GM21381 (cell line): Measurements from ENCODE around the gene ODAD2.

ENCODE experiments used
- ATAC-seq: cut with Tn5 transposase; IDR thresholded peaks from one replicate; pipeline ENCODE4 v1.9.1; 2021; ENCODE audit warnings: mild to moderate bottlenecking, moderate library complexity; ENCODE audit not compliant: unreplicated experiment

The ODAD2 gene

GRCh38 chr10:27844223-27844622 is 154.7 kb downstream of the ODAD2 start:
- no peak for ATAC-seq

GRCh38 chr10:27838901-27839300 is 160.0 kb downstream of the ODAD2 start:
- ATAC-seq = no peak

DNA sequence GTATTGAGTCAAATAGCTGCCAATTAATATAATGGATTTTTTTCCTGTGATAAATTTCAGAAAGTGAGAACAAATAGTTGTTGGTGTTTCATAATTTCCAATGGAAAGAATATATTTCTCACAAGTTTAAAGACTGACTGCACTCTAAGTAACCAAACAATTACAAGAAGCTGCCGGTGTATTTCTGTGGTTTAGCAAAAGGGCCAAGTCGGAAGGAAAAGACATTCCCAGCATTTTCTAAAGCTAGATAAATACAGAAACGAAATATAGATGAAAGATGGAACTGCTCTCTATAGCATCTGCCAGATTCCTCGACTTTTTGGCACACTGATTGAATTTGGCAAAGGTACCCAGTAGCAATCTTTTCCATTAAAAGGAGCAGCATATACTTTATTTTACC is 160.5 kb downstream of the ODAD2 start:
- ATAC-seq = no peak

- no peak for ATAC-seq
These were observed 164.4 kb downstream of the ODAD2 start for GRCh38 chr10:27834476-27834875.

DNA sequence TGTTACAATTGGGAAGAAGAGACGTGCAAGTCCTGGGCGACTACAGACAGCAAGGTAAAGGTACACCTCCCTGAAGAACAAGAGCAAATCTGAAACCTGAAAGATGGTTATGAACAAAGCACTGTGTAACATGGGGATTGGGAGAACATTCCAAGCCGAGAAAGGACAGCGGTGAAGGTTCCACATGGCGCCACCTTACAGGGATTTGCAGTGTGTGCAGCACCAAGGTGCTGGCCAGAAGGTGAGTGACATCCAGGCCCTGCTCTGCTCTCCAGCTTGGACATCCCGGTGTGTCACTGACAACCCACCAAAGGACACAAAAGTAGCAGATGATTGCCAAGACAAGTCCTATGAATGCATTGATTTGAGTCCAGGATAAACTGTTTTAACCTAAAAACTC is 165.1 kb downstream of the ODAD2 start:
- ATAC-seq = no peak

GRCh38 chr10:27832826-27833225 is 166.1 kb downstream of the ODAD2 start:
- no peak for ATAC-seq

DNA sequence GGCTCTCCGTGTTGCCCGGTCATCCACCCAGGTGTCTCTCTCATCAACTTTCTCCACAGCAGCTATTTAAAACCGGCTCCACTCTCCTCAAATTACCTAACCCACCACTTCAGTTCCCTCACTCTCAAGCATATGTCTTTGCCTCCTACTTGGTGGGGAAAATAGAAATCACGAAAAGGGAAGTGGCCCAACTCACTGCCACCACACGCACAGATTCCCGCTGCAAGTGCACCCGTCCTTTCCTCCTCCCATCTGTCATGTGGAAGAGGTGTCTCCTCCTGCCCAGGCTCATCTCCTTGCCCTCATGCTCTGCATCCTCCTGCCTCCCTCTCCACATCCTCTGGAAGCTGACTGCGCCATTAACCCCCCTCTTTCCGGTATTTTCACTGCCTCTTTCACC is 172.5 kb downstream of the ODAD2 start:
- no peak for ATAC-seq

- ATAC-seq = no peak
These were observed 176.6 kb downstream of the ODAD2 start for GRCh38 chr10:27822301-27822700.

DNA sequence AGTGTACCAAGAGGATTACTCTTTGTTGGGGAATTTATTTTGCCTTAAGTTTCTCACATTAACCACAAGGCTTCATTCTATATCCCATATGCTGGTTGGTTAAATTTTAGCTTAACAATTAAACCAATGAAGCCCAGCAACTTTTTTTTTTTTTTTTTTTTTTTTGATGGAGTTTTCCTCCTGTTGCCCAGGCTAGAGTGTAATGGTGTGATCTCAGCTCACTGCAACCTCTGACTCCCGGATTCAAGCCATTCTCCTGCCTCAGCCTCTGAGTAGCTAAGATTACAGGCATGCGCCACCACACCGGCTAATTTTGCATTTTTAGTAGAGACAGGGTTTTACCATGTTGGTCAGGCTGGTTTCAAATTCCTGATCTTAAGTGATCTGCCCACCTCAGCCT is 178.2 kb downstream of the ODAD2 start:
- ATAC-seq = no peak

DNA sequence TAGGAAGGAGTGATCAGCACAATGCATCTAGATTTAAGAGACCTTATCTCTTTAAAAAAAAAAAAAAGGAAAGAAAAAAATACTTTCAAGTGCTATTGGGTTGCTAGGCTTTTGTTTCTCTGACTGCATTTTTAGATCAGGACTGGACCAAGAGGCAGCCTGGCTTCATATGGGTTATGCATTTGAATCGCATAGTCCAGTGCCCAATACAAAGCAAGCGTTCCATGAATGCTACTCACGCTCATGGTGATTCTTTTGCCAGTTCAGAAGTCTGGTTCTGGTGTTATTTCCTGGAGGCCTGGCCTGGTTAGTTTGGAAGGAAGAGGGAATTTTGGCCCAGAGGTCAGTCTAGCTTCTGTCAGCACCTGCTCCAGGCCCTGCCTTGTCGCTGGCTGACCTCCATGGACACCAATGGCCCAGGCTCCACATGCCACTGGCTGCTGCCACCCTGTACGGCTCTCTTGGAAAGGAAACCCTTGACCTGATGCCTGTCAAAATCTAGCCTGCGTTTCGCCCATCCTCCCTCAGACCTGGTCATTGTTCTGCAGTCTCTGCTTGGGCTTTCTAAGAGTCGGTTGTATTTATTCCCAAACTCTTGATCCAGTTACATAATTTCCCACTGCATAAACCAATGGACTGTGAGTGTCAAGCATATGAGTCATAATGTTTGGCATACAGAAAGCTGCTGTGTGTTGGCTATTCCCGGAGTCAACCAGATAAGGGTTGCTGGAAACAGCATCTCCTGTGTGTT is 178.9 kb downstream of the ODAD2 start:
- no peak for ATAC-seq

GRCh38 chr10:27816320-27816719 is 182.6 kb downstream of the ODAD2 start:
- ATAC-seq = no peak

DNA sequence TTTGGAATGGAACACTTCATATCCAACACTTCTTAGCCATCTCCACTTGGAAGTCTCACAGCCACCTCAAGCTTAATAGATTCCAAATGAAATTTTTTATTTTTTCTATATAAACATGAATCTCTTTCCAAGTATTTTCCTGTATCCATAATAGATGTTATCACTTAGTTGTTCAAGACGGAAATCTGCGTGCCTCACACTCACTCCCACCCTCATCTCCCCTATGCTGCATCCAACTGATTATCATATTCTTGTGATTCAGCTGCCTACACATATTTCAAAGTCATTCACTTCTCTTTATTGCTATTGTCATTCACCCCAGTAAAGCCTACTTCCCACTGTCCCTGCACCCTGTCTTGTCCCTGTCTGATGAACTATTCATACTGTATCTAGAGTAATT is 183.0 kb downstream of the ODAD2 start:
- no peak for ATAC-seq

DNA sequence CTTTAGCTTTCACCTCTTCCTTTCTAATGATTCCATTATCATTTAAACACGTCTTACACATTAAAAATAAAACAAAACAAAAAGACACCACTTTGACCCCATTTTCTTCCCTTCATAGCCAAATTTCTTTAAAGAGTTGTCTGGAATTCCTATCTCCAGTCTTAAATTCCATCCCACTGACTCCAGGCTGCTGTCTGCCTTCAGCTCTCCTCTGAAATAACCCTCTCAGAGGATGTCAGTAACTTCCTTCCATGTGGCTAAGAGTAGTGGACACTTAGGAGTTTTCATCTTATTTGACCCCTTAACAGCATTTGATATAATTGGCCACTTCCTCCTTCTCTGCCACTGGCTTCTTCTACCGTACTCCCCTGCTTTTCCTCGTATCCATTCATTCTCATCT is 183.6 kb downstream of the ODAD2 start:
- ATAC-seq = no peak

- ATAC-seq = no peak
These were observed 193.7 kb downstream of the ODAD2 start for GRCh38 chr10:27805180-27805579.

DNA sequence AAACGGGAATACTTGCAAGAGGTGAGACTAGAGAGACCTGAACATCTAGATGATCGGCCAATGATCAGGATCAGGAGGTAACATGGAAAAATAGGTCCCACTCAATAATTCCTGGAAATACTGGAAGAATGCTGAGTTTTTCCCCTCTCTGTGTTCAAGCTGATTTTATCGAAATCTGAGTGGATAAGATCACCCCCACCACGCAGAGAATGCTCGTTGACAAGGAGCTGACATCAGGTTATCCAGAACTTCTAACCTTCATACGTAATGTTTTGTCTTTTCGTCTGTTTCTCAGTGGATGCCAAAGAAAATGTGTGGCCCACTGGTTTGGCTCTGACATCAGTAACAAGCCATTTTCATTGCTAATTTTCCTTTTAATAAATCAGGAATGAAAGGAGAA is 194.7 kb downstream of the ODAD2 start:
- ATAC-seq = no peak

DNA sequence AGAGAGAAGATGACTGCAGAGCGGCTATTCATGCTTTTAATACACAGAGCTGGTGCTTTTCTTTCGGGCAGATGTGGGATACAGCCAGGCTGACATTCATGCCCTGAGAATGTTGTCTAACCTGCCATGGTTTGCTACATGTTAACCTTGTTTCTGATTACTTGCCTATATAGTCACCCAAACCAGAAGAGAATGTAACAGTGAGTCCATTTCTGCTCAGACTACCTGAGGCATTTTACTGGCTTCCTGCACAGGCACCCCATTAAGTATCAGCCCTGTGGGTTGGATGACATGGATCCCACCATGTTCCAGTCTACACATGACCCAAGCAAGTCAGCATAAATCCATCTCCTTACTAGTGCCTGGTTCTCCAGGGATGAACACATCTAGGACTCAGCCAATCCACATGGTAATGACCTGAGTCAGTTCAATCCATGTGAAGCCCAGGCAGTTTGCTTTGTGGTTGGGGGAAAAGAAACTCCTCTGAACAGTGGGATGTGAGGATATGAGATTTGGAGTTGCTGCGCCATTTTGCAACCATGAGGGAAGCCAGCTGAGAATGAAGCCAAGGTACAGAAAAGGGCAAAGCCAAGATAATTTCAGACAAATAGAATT is 197.6 kb downstream of the ODAD2 start:
- no peak for ATAC-seq

DNA sequence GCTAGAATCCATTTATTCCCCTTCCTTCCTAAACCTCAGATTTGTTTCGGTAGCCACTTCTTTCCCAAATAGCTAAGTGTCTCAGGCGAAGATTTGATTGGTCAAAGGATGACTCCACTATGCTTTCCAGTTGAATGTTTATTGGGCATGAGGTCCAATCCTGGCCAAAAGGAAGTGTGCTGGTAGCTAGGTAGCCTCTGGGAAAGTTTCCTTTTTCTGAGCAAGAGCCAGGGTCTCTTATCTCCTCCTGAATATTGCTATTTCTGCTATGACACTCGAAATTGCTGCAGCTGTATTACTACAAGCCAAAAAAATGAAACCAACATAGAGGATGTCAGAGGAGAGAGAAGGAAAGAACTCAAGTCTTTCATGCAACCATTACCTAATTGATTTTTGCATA is 199.8 kb downstream of the ODAD2 start:
- no peak for ATAC-seq

DNA sequence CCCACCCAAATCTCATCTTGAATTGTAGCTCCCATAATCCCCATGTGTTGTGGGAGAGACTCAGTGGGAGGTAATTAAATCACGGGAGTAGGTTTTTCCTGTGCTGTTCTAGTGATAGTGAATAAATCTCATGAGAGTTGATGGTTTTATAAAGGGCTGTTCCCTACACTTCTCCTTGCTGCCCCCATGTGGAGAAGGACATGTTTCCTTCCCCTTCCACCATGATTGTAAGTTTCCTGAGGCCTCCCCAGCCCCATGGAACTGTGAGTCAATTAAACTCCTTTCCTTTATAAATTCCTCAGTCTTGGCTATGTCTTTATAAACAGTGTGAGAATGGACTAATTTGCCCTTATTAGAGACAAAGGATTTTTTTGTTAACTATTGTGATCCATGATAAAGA is 204.7 kb downstream of the ODAD2 start:
- ATAC-seq = no peak

- no peak for ATAC-seq
These were observed 206.7 kb downstream of the ODAD2 start for GRCh38 chr10:27792216-27792615.

GRCh38 chr10:27784272-27784671 is 214.6 kb downstream of the ODAD2 start:
- ATAC-seq = no peak

DNA sequence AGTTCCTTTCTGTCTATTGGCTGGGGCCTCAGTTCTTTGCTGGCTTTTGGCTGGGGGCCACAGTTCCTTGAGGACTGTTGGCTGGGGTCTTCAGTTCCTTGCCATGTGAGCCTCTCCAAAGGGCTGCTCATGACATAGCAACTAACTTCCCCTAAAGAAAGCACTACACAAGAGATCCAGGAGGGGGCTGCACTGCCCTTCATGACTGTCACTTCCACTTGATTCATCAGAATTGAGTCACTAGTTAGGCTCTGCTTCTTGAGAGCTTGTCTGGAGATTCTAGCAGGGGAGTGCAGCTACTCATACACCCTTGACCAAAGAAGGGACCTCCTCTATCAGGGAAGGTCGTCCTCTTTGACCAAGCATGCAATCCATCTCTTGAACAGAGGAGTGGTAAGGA is 215.2 kb downstream of the ODAD2 start:
- ATAC-seq = no peak

DNA sequence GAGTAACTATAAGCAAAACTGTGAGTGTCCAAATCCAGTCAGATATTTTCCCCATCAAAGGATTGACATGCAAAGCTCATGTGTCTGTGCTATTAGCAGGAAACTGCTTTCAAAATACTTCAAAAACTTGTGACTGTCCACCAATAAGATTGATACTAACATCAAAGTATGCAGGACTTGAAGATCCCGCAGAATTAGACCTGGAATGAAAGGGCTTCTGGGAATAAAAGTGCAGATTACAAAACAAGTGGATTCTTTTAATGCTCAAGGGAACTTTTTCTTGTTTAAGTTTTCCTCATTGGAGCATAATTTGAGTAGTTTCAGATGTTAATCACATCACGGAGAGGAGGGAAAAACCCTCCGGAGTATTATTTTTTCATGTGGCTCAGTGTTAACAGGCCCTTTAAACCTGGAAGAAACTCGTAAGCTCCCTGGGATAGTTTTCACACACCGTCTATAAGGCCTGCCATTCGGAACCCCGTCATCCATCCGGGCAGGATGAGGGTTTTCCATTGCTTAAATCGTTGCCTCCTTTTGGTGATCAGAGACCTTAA is 219.3 kb downstream of the ODAD2 start:
- ATAC-seq = no peak

DNA sequence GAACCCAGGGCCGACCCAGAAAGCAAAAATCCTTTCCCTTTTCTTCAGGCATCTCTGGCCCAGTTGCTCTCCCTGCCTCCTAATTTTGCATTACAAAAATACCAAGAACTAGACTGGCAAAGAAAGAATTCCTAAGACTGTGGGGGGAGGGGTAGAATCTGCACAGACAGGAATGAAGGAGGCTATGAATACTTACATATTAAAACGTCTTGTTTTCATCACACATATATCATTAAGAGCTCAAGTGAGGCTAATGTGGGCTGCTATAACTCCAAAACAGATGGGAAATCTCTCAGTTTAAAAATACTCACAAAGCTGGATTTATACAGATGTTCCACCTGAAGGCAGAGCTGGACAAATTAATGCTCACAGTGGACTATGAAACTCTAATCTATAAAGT is 224.0 kb downstream of the ODAD2 start:
- ATAC-seq = no peak
